Astrocyte (in vitro differentiated cells and primary cell): ENCODE results near the gene SLC25A21.

ENCODE experiments used
- CTCF ChIP-seq: IDR thresholded peaks from 2 replicates; pipeline ENCODE4 v1.5.1; 2011; ENCODE audit warnings: low read depth, mild to moderate bottlenecking, inconsistent platforms, low read length, moderate library complexity; ENCODE audit not compliant: insufficient read depth
- EZH2 ChIP-seq: IDR thresholded peaks from 2 replicates; pipeline ENCODE4 v1.6.1; 2012; ENCODE audit warnings: mild to moderate bottlenecking, low read length, inconsistent platforms; ENCODE audit not compliant: insufficient read depth

GRCh38 chr14:36721877-36722276, 450.5 kb downstream of the SLC25A21 start:
- TF ChIP-seq CTCF (no peak), EZH2 (no peak)
